Measurements from ENCODE around the gene LIMCH1.

LIMCH1 gene

DNA sequence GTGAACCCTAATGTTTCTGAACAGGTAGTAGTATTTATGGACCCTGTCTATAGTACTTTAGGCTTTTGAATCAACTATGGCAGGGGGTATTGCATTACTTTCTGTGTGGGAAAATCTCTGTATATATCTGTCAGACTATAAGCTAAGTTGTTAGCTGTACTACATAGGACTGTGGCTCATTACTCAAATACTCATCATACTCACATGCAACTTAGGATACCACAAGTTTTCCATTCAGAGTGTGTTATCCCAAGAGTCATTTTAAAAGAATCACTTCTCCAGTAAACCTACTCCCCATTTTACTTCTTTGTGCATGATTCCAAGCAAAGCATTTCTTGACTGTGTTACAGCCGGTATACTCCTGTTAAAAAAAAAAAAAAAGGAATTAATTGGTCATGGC, 115.0 kb downstream of the LIMCH1 start:
- no peaks in the 10 kb centered on the region for H3K9me3 ChIP-seq (ENCODE audit: low read depth, low read length)
- H3K27ac ChIP-seq: no peak overlapping the region
- H3K36me3 ChIP-seq (ENCODE audit: insufficient read depth, low read length): no peaks in the 10 kb centered on the region
- no peak for TF ChIP-seq POLR2AphosphoS5 (IDR thresholded peaks at IDR 0.05; ENCODE audit: borderline replicate concordance, low read depth, low read length)
- no peak for TF ChIP-seq FOXP2 (optimal IDR thresholded peaks at IDR 0.05; ENCODE audit: control extremely low read depth, extremely low read length, insufficient read depth)
- no peak for TF ChIP-seq EZH2 (IDR thresholded peaks at IDR 0.05)
- no peak for DNase-seq (ENCODE audit: low read depth, low spot score)
- H3K4me3 ChIP-seq: no peak overlapping the region
- no peak overlapping the region for H3K9ac ChIP-seq (ENCODE audit: insufficient read length)

GRCh38 chr4:41653523-41653922, 115.6 kb downstream of the LIMCH1 start:
- no peak overlapping the region for H3K9ac ChIP-seq (ENCODE audit: insufficient read length)
- no peak overlapping the region for H3K27ac ChIP-seq
- TF ChIP-seq FOXP2 (optimal IDR thresholded peaks at IDR 0.05; ENCODE audit: control extremely low read depth, extremely low read length, insufficient read depth) (no peak), EZH2 (IDR thresholded peaks at IDR 0.05) (no peak), POLR2AphosphoS5 (IDR thresholded peaks at IDR 0.05; ENCODE audit: borderline replicate concordance, low read depth, low read length) (no peak)
- DNase-seq (ENCODE audit: low read depth, low spot score): no peak
- H3K4me3 ChIP-seq: no peak overlapping the region
- no peaks in the 10 kb centered on the region for H3K9me3 ChIP-seq (ENCODE audit: low read depth, low read length)
- no peaks in the 10 kb centered on the region for H3K36me3 ChIP-seq (ENCODE audit: insufficient read depth, low read length)

DNA sequence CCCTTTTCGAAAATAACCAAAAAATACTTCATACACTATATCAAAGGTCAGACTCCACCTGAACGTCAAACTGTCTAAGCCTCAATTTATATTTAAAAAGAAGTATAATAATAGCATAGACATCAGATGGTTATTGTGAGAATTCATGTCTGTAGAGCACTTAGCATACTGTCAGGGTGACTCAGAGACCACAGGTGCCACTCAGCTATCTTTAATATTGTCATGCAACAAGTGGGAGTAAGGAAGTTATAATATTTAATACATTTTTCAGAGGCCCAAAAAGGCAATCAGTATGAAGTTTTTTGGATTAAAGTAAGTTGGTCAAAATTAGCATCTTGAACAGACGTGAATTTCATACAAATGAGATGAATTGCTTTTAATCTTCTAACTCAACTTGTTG, 117.2 kb downstream of the LIMCH1 start:
- Histone ChIP-seq H3K9ac (ENCODE audit: insufficient read length) (no peak overlapping the region), H3K27ac (no peak overlapping the region), H3K36me3 (ENCODE audit: insufficient read depth, low read length) (no peaks in the 10 kb centered on the region), H3K4me3 (no peak overlapping the region), H3K9me3 (ENCODE audit: low read depth, low read length) (no peaks in the 10 kb centered on the region)
- TF ChIP-seq FOXP2 (optimal IDR thresholded peaks at IDR 0.05; ENCODE audit: control extremely low read depth, extremely low read length, insufficient read depth): no peak
- TF ChIP-seq POLR2AphosphoS5 (IDR thresholded peaks at IDR 0.05; ENCODE audit: borderline replicate concordance, low read depth, low read length): no peak
- no peak for TF ChIP-seq EZH2 (IDR thresholded peaks at IDR 0.05)
- DNase-seq (ENCODE audit: low read depth, low spot score): no peak

DNA sequence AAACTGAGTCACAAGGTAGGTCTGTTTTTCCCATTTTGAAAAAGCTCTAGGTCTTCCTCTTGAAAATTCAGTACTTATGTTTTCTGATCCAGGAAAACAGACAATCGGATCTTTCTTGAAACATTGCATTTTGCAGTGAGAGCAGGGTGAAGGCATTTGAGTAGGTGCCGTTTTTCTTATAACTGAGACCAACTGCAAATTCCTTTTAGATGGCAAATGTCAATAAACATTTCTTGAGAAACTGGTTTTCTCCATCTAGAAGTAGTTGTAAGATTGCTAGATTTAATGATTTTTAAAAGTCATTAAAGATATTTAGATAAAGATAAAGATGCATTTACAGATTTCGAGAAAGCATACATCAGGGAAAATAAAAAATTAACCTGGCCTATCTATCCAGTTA, 118.1 kb downstream of the LIMCH1 start:
- Histone ChIP-seq H3K9ac (ENCODE audit: insufficient read length) (no peak overlapping the region), H3K27ac (no peak overlapping the region), H3K4me3 (no peak overlapping the region), H3K36me3 (ENCODE audit: insufficient read depth, low read length) (no peaks in the 10 kb centered on the region), H3K9me3 (ENCODE audit: low read depth, low read length) (no peaks in the 10 kb centered on the region)
- TF ChIP-seq EZH2 (IDR thresholded peaks at IDR 0.05): no peak
- TF ChIP-seq FOXP2 (optimal IDR thresholded peaks at IDR 0.05; ENCODE audit: control extremely low read depth, extremely low read length, insufficient read depth): no peak
- no peak for TF ChIP-seq POLR2AphosphoS5 (IDR thresholded peaks at IDR 0.05; ENCODE audit: borderline replicate concordance, low read depth, low read length)
- DNase-seq (ENCODE audit: low read depth, low spot score): no peak

GRCh38 chr4:41656572-41657520, 118.9 kb downstream of the LIMCH1 start:
- Histone ChIP-seq H3K9ac (ENCODE audit: insufficient read length) (no peak overlapping the region), H3K27ac (peak overlapping the region; percentile 52), H3K36me3 (ENCODE audit: insufficient read depth, low read length) (no peaks in the 10 kb centered on the region), H3K9me3 (ENCODE audit: low read depth, low read length) (no peaks in the 10 kb centered on the region), H3K4me3 (no peak overlapping the region)
- TF ChIP-seq POLR2AphosphoS5 (IDR thresholded peaks at IDR 0.05; ENCODE audit: borderline replicate concordance, low read depth, low read length): no peak
- TF ChIP-seq EZH2 (IDR thresholded peaks at IDR 0.05): no peak
- no peak for TF ChIP-seq FOXP2 (optimal IDR thresholded peaks at IDR 0.05; ENCODE audit: control extremely low read depth, extremely low read length, insufficient read depth)
- no peak for DNase-seq (ENCODE audit: low read depth, low spot score)

DNA sequence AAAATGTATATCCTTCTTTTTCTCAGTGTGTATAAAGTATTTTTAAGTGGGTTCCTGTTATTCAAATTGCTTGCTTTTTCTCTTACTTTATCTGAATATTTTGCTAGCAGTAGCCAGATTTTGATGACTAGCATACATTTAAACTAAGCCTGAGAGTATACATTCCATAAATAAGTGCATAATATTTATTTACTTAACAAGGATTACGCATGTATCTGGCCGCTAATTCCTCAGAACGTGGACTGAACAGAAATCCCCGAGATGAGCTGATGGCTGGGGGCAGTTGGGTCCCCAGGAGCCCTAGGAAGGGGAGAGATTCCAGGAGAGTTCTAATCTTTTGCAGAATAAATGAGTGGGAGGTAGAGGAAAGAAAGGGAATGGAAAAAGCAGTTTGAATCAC, 119.6 kb downstream of the LIMCH1 start:
- no peaks in the 10 kb centered on the region for H3K36me3 ChIP-seq (ENCODE audit: insufficient read depth, low read length)
- no peak for TF ChIP-seq POLR2AphosphoS5 (IDR thresholded peaks at IDR 0.05; ENCODE audit: borderline replicate concordance, low read depth, low read length)
- no peak for TF ChIP-seq EZH2 (IDR thresholded peaks at IDR 0.05)
- no peak for TF ChIP-seq FOXP2 (optimal IDR thresholded peaks at IDR 0.05; ENCODE audit: control extremely low read depth, extremely low read length, insufficient read depth)

GRCh38 chr4:41658163-41658562, 120.2 kb downstream of the LIMCH1 start:
- H3K4me3 ChIP-seq: no peak overlapping the region
- no peak overlapping the region for H3K9ac ChIP-seq (ENCODE audit: insufficient read length)
- no peaks in the 10 kb centered on the region for H3K9me3 ChIP-seq (ENCODE audit: low read depth, low read length)
- TF ChIP-seq POLR2AphosphoS5 (IDR thresholded peaks at IDR 0.05; ENCODE audit: borderline replicate concordance, low read depth, low read length): no peak
- no peak for TF ChIP-seq FOXP2 (optimal IDR thresholded peaks at IDR 0.05; ENCODE audit: control extremely low read depth, extremely low read length, insufficient read depth)
- no peak for TF ChIP-seq EZH2 (IDR thresholded peaks at IDR 0.05)
- DNase-seq (ENCODE audit: low read depth, low spot score): no peak
- H3K27ac ChIP-seq: peak overlapping the region; percentile 52; the same call in 1 of the 2 replicates
- H3K36me3 ChIP-seq (ENCODE audit: insufficient read depth, low read length): no peaks in the 10 kb centered on the region

More for the DNA sequence above, 119.6 kb downstream of the LIMCH1 start:
- no peak overlapping the region for H3K9ac ChIP-seq (ENCODE audit: insufficient read length)
- H3K4me3 ChIP-seq: no peak overlapping the region
- no peak for DNase-seq (ENCODE audit: low read depth, low spot score)
- H3K9me3 ChIP-seq (ENCODE audit: low read depth, low read length): no peaks in the 10 kb centered on the region
- peak overlapping the region; percentile 52 for H3K27ac ChIP-seq

DNA sequence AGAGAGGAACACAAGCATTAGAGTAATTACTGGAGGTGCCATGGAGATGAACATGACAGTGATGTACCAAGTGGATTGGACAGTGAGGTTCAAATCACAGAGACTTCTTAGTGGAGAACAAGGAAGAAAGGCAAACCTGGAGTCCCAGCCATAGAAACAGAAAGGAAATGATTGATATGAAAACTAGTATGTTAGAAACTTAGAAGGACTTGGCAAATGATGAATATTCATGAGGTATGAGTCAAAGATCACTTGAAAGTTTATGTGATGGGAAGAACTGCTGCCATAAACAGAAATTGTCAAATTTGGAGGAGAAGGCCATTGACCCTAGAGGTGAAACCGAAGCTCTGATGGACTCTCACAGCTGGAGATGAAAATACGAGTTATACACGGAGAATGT, 122.4 kb downstream of the LIMCH1 start:
- TF ChIP-seq EZH2 (IDR thresholded peaks at IDR 0.05): no peak
- TF ChIP-seq POLR2AphosphoS5 (IDR thresholded peaks at IDR 0.05; ENCODE audit: borderline replicate concordance, low read depth, low read length): no peak
- TF ChIP-seq FOXP2 (optimal IDR thresholded peaks at IDR 0.05; ENCODE audit: control extremely low read depth, extremely low read length, insufficient read depth): no peak
- DNase-seq (ENCODE audit: low read depth, low spot score): no peak

More for the DNA sequence above, 122.4 kb downstream of the LIMCH1 start:
- Histone ChIP-seq H3K4me3 (no peak overlapping the region), H3K36me3 (ENCODE audit: insufficient read depth, low read length) (no peaks in the 10 kb centered on the region), H3K27ac (no peak overlapping the region), H3K9ac (ENCODE audit: insufficient read length) (no peak overlapping the region), H3K9me3 (ENCODE audit: low read depth, low read length) (no peaks in the 10 kb centered on the region)
